ENCODE measurements around the gene GNG14. TPM values are rescaled to one million over a fixed set of nuclear protein-coding genes. Genes with fewer than 3 reads are reported as not detected.
A peak's percentile ranks its signal among the peaks of the same experiment; 100 is the strongest.

GNG14 gene
- total RNA-seq, 1 experiment from 2014 or later, result not detected

GRCh38 chr19:12670159-12670928 lies 17.5 kb upstream of the GNG14 start:
- no TSS peak for BruUV-seq (replicated peaks)
- peaks cover 39% of the 10 kb centered on the region for H3K79me2 ChIP-seq (ENCODE audit: low read depth)
- intact Hi-C loops (cut with micrococcal nuclease; ENCODE audit: unreplicated experiment), result no loop called here
- no peaks in the 10 kb centered on the region for H3K9me3 ChIP-seq (ENCODE audit: insufficient read depth, low read depth)
- peak overlapping the region; percentile 81 for H3K27ac ChIP-seq
- H3K27me3 ChIP-seq (ENCODE audit: insufficient read depth, low read depth), result no peaks in the 10 kb centered on the region
- no peaks in the 10 kb centered on the region for H4K20me1 ChIP-seq (ENCODE audit: insufficient read depth)
- H3K4me1 ChIP-seq (replicated peaks; ENCODE audit: insufficient read depth), result peaks cover 29% of the 10 kb centered on the region
- no peak for DNase-seq
- H3K4me2 ChIP-seq, result peak overlapping the region; percentile 81
- H3K36me3 ChIP-seq (ENCODE audit: low read depth), result peaks cover 7% of the 10 kb centered on the region
- CTCF ChIA-PET, result no interaction called here
- peak overlapping the region; percentile 89 for H2AFZ ChIP-seq
- no peaks in the 10 kb centered on the region for H3K9me2 ChIP-seq (ENCODE audit: insufficient read depth)
- H3F3A ChIP-seq (ENCODE audit: insufficient read depth, low read depth), result peaks cover 35% of the 10 kb centered on the region
- H3K4me3 ChIP-seq, result peak overlapping the region; percentile 69
- POLR2A ChIA-PET (ENCODE audit: unreplicated experiment), result interaction anchor here (0.7 kb wide), 1 partner anchor 337 kb away, joined by 3 read pairs; the partner anchor contains the start of gene ZNF563
- TF ChIP-seq EZH2 (IDR thresholded peaks at IDR 0.05; ENCODE audit: low read depth) (no peak), CTCF (conservative IDR thresholded peaks at IDR 0.05) (no peak)

GRCh38 chr19:12672744-12673143 lies 15.1 kb upstream of the GNG14 start:
- BruUV-seq (replicated peaks), result no TSS peak
- no peak overlapping the region for H3K27ac ChIP-seq
- intact Hi-C loops (cut with micrococcal nuclease; ENCODE audit: unreplicated experiment), result loop anchor here (2.0 kb wide), 1 partner anchor 108 kb away; no protein-coding TSS in a partner anchor
- no peaks in the 10 kb centered on the region for H3K9me2 ChIP-seq (ENCODE audit: insufficient read depth)
- ChIA-PET POLR2A (ENCODE audit: unreplicated experiment) (interaction anchor here (0.7 kb wide), 1 partner anchor 472 kb away, joined by 5 read pairs; no protein-coding TSS in a partner anchor), CTCF (interaction anchor here (0.7 to 1.0 kb wide), 3 partner anchors 27 to 1405 kb away, joined by 4 to 13 read pairs (median 13); no protein-coding TSS in a partner anchor)
- H3K79me2 ChIP-seq (ENCODE audit: low read depth), result peaks cover 29% of the 10 kb centered on the region
- H3K9me3 ChIP-seq (ENCODE audit: insufficient read depth, low read depth), result no peaks in the 10 kb centered on the region
- peaks cover 47% of the 10 kb centered on the region for H3F3A ChIP-seq (ENCODE audit: insufficient read depth, low read depth)
- H3K27me3 ChIP-seq (ENCODE audit: insufficient read depth, low read depth), result no peaks in the 10 kb centered on the region
- no peak for DNase-seq
- H3K4me2 ChIP-seq, result no peak overlapping the region
- no peak for TF ChIP-seq CTCF (conservative IDR thresholded peaks at IDR 0.05)
- no peak for TF ChIP-seq EZH2 (IDR thresholded peaks at IDR 0.05; ENCODE audit: low read depth)
- no peak overlapping the region for H2AFZ ChIP-seq
- no peak overlapping the region for H3K4me3 ChIP-seq
- H4K20me1 ChIP-seq (ENCODE audit: insufficient read depth), result peaks cover 15% of the 10 kb centered on the region
- H3K36me3 ChIP-seq (ENCODE audit: low read depth), result peaks cover 20% of the 10 kb centered on the region
- H3K4me1 ChIP-seq (replicated peaks; ENCODE audit: insufficient read depth), result peaks cover 15% of the 10 kb centered on the region

- ChIA-PET POLR2A (ENCODE audit: unreplicated experiment) (no interaction called here), CTCF (no interaction called here)
- peaks cover 11% of the 10 kb centered on the region; the same call in 1 of the 2 replicates for H3K4me1 ChIP-seq (replicated peaks; ENCODE audit: insufficient read depth)
- H3K4me2 ChIP-seq, result no peak overlapping the region
- H4K20me1 ChIP-seq (ENCODE audit: insufficient read depth), result peaks cover 25% of the 10 kb centered on the region
- TF ChIP-seq EZH2 (IDR thresholded peaks at IDR 0.05; ENCODE audit: low read depth) (no peak), CTCF (conservative IDR thresholded peaks at IDR 0.05) (no peak)
- peaks cover 34% of the 10 kb centered on the region for H3K36me3 ChIP-seq (ENCODE audit: low read depth)
- H3K27ac ChIP-seq, result no peak overlapping the region
- H2AFZ ChIP-seq, result no peak overlapping the region
- no peaks in the 10 kb centered on the region for H3K9me2 ChIP-seq (ENCODE audit: insufficient read depth)
- BruUV-seq (replicated peaks), result no TSS peak
- H3K9me3 ChIP-seq (ENCODE audit: insufficient read depth, low read depth), result no peaks in the 10 kb centered on the region
- H3F3A ChIP-seq (ENCODE audit: insufficient read depth, low read depth), result peaks cover 48% of the 10 kb centered on the region
- no peak for DNase-seq
- no peak overlapping the region for H3K4me3 ChIP-seq
- H3K27me3 ChIP-seq (ENCODE audit: insufficient read depth, low read depth), result no peaks in the 10 kb centered on the region
- peaks cover 24% of the 10 kb centered on the region for H3K79me2 ChIP-seq (ENCODE audit: low read depth)
- intact Hi-C loops (cut with micrococcal nuclease; ENCODE audit: unreplicated experiment), result no loop called here
Measured at GRCh38 chr19:12675399-12675798, 12.4 kb upstream of the GNG14 start.

Data from PC-9 (cell line).